HepG2 (cell line): ENCODE data around the gene LSM14B. TPM values are rescaled to one million over a fixed set of nuclear protein-coding genes. Genes with fewer than 3 reads are reported as not detected.

Experiments used
- CHD4 ChIP-seq: fragments of 200-600 bp; sonication (generic); IDR thresholded peaks from 2 replicates; pipeline ENCODE4 v1.7.0; 2017; ENCODE audit warnings: mild to moderate bottlenecking, low read length, borderline replicate concordance
- ETS1 ChIP-seq: sonication (generic); formaldehyde crosslinking; IDR thresholded peaks from 2 replicates; pipeline ENCODE4 v1.4.0; 2020; ENCODE audit warnings: missing genetic modification reagents
- FOXA3 ChIP-seq: IDR thresholded peaks from 2 replicates; pipeline ENCODE4 v1.6.1; 2016; ENCODE audit warnings: missing genetic modification reagents, missing compliant biosample characterization
- GATAD1 ChIP-seq: IDR thresholded peaks from 2 replicates; pipeline ENCODE4 v1.6.1; 2016; ENCODE audit warnings: missing genetic modification reagents, missing compliant biosample characterization
- HOXD1 ChIP-seq: sonication (generic); formaldehyde crosslinking; IDR thresholded peaks from 2 replicates; pipeline ENCODE4 v1.5.0; 2020; ENCODE audit warnings: missing genetic modification reagents
- IRF2 ChIP-seq: IDR thresholded peaks from 2 replicates; pipeline ENCODE4 v1.6.1; 2018; ENCODE audit warnings: missing genetic modification reagents, missing compliant biosample characterization
- POLR2AphosphoS2 ChIP-seq: IDR thresholded peaks from 2 replicates; pipeline ENCODE4 v1.6.1; 2011; ENCODE audit warnings: low read depth, low read length, improper control_type of control experiment
- PRDM15 ChIP-seq: sonication (generic); formaldehyde crosslinking; IDR thresholded peaks from 2 replicates; pipeline ENCODE4 v1.4.0; 2020; ENCODE audit warnings: missing genetic modification reagents
- SAP130 ChIP-seq: IDR thresholded peaks from 2 replicates; pipeline ENCODE4 v1.6.1; 2016; ENCODE audit warnings: low read depth
- ZKSCAN8 ChIP-seq: IDR thresholded peaks from 2 replicates; pipeline ENCODE4 v1.6.1; 2016; ENCODE audit warnings: borderline replicate concordance, missing genetic modification reagents, missing compliant biosample characterization
- ZNF572 ChIP-seq: sonication (generic); formaldehyde crosslinking; IDR thresholded peaks from 2 replicates; pipeline ENCODE4 v1.5.1; 2020; ENCODE audit warnings: mild to moderate bottlenecking, missing genetic modification reagents
- ZNF761 ChIP-seq: sonication (generic); formaldehyde crosslinking; conservative IDR thresholded peaks from 2 replicates; pipeline ENCODE4 v1.4.0; 2020; ENCODE audit warnings: mild to moderate bottlenecking, missing genetic modification reagents
- ZNF782 ChIP-seq: sonication (generic); formaldehyde crosslinking; IDR thresholded peaks from 2 replicates; pipeline ENCODE4 v1.4.0; 2020; ENCODE audit warnings: missing genetic modification reagents, mild to moderate bottlenecking, borderline replicate concordance
- polyA plus RNA-seq, 8 experiments: library from polyadenylated mRNA; depleted of rRNA in 3 of 8; stranded (reverse) in 7 of 8; unstranded in 1 of 8; fragments of >200 nt; fragmentation: Illumina TruSeq in 4 of 8; extraction: Trizol in 4 of 8; gene quantifications; 2 replicates each; pipeline versions ENCODE4 v1.2.1 to v1.2.3, GENCODE V29; 2011 to 2016; ENCODE audit warnings: low read depth in 4 of 8, missing spikeins in 1 of 8, mixed read lengths in 1 of 8; ENCODE audit not compliant: insufficient read depth in 1 of 8
- total RNA-seq, 5 experiments: library from RNA; depleted of rRNA; stranded (reverse); fragments of >200 nt; fragmentation: Illumina TruSeq; extraction: Trizol; gene quantifications; 2 replicates each; pipeline ENCODE4 v1.2.3, GENCODE V29; 2016; ENCODE audit warnings: low read depth in 1 of 5
- TF ChIP-seq, protein P1 (sequence below), 2 experiments: sonication (generic) in 1 of 2; formaldehyde crosslinking in 1 of 2; IDR thresholded peaks; 2 replicates each; pipeline versions ENCODE4 v1.6.1 to v1.9.0; 2014 to 2022; ENCODE audit warnings: antibody characterized with exemption in 1 of 2, borderline replicate concordance in 1 of 2, inconsistent platforms in 1 of 2, low read depth in 1 of 2, missing genetic modification reagents in 1 of 2
- TF ChIP-seq, protein P2 (sequence below): sonication (generic); formaldehyde crosslinking; IDR thresholded peaks from 2 replicates; pipeline ENCODE4 v1.5.0; 2020; ENCODE audit warnings: mild to moderate bottlenecking, missing genetic modification reagents

LSM14B gene
- total and polyA plus RNA-seq, 2 of the 13 experiments (the other 11 are each of a cell fraction or from before 2014, with no cell fraction given), result 43.3 to 79.2 TPM

GRCh38 chr20:62136283-62137091 lies 14.2 kb downstream of the LSM14B start (continued):
- no peak for TF ChIP-seq PRDM15 (CRISPR knock-in tag)
- TF ChIP-seq ZKSCAN8 (CRISPR knock-in tag), result no peak
- TF ChIP-seq, protein P1, sequence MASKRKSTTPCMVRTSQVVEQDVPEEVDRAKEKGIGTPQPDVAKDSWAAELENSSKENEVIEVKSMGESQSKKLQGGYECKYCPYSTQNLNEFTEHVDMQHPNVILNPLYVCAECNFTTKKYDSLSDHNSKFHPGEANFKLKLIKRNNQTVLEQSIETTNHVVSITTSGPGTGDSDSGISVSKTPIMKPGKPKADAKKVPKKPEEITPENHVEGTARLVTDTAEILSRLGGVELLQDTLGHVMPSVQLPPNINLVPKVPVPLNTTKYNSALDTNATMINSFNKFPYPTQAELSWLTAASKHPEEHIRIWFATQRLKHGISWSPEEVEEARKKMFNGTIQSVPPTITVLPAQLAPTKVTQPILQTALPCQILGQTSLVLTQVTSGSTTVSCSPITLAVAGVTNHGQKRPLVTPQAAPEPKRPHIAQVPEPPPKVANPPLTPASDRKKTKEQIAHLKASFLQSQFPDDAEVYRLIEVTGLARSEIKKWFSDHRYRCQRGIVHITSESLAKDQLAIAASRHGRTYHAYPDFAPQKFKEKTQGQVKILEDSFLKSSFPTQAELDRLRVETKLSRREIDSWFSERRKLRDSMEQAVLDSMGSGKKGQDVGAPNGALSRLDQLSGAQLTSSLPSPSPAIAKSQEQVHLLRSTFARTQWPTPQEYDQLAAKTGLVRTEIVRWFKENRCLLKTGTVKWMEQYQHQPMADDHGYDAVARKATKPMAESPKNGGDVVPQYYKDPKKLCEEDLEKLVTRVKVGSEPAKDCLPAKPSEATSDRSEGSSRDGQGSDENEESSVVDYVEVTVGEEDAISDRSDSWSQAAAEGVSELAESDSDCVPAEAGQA (IDR thresholded peaks at IDR 0.05; ENCODE audit: low read depth), result no peak
- TF ChIP-seq, protein P1 (CRISPR knock-in tag; IDR thresholded peaks at IDR 0.05; ENCODE audit: borderline replicate concordance), result no peak
- TF ChIP-seq CHD4, result no peak
- TF ChIP-seq IRF2, result 0 out of 2 replicates have a peak, but pooled peaks have one; percentile 43
- TF ChIP-seq HOXD1, result no peak
- no peak for TF ChIP-seq ETS1 (CRISPR knock-in tag)
- TF ChIP-seq ZNF572 (CRISPR knock-in tag), result no peak
- 0 out of 2 replicates have a peak, but pooled peaks have one; percentile 28 for TF ChIP-seq POLR2AphosphoS2
- TF ChIP-seq ZNF761 (CRISPR knock-in tag), result no peak
- peak; percentile 56 for TF ChIP-seq SAP130
- peak; percentile 27; the same call in 1 of the 2 replicates for TF ChIP-seq FOXA3 (CRISPR knock-in tag)
- TF ChIP-seq GATAD1 (CRISPR knock-in tag), result no peak
- TF ChIP-seq, protein P2, sequence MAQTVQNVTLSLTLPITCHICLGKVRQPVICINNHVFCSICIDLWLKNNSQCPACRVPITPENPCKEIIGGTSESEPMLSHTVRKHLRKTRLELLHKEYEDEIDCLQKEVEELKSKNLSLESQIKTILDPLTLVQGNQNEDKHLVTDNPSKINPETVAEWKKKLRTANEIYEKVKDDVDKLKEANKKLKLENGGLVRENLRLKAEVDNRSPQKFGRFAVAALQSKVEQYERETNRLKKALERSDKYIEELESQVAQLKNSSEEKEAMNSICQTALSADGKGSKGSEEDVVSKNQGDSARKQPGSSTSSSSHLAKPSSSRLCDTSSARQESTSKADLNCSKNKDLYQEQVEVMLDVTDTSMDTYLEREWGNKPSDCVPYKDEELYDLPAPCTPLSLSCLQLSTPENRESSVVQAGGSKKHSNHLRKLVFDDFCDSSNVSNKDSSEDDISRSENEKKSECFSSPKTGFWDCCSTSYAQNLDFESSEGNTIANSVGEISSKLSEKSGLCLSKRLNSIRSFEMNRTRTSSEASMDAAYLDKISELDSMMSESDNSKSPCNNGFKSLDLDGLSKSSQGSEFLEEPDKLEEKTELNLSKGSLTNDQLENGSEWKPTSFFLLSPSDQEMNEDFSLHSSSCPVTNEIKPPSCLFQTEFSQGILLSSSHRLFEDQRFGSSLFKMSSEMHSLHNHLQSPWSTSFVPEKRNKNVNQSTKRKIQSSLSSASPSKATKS (CRISPR knock-in tag), result no peak
- TF ChIP-seq ZNF782 (CRISPR knock-in tag), result no peak
